ENCODE data around the gene WNT5B. TPM values are rescaled to one million over a fixed set of nuclear protein-coding genes. Genes with fewer than 3 reads are reported as not detected.
"Not testable (repeated sequence)": the region's sequence is repeated elsewhere in the genome, so short reads cannot be mapped to it uniquely, and the experiment has no call there.

WNT5B gene
- total RNA-seq, 1 donor from 2014 or later: 16.3 TPM

- Mint-ChIP-seq H3K4me3 (ENCODE audit: unreplicated experiment) (peak overlapping the region; percentile 94), H3K9me3 (ENCODE audit: unreplicated experiment) (peaks cover 25% of the 10 kb centered on the region), H3K4me1 (ENCODE audit: low read depth, unreplicated experiment) (peaks cover 22% of the 10 kb centered on the region), H3K27ac (ENCODE audit: unreplicated experiment) (peak overlapping the region; percentile 99), H3K27me3 (ENCODE audit: unreplicated experiment) (peaks cover 23% of the 10 kb centered on the region), H3K36me3 (ENCODE audit: unreplicated experiment) (peaks cover 8% of the 10 kb centered on the region)
- TF ChIP-seq, protein P1, sequence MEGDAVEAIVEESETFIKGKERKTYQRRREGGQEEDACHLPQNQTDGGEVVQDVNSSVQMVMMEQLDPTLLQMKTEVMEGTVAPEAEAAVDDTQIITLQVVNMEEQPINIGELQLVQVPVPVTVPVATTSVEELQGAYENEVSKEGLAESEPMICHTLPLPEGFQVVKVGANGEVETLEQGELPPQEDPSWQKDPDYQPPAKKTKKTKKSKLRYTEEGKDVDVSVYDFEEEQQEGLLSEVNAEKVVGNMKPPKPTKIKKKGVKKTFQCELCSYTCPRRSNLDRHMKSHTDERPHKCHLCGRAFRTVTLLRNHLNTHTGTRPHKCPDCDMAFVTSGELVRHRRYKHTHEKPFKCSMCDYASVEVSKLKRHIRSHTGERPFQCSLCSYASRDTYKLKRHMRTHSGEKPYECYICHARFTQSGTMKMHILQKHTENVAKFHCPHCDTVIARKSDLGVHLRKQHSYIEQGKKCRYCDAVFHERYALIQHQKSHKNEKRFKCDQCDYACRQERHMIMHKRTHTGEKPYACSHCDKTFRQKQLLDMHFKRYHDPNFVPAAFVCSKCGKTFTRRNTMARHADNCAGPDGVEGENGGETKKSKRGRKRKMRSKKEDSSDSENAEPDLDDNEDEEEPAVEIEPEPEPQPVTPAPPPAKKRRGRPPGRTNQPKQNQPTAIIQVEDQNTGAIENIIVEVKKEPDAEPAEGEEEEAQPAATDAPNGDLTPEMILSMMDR (IDR thresholded peaks at IDR 0.05; ENCODE audit: partially characterized antibody, unreplicated experiment): no peak
- no peak for DNase-seq
These were observed 33.2 kb upstream of the WNT5B start for GRCh38 chr12:1595690-1596347.

- H3K9me3 Mint-ChIP-seq (ENCODE audit: unreplicated experiment): peaks cover 10% of the 10 kb centered on the region
- no peaks in the 10 kb centered on the region for H3K36me3 Mint-ChIP-seq (ENCODE audit: unreplicated experiment)
- H3K4me1 Mint-ChIP-seq (ENCODE audit: low read depth, unreplicated experiment): peaks cover 11% of the 10 kb centered on the region
- no peak overlapping the region for H3K27ac Mint-ChIP-seq (ENCODE audit: unreplicated experiment)
- peaks cover 8% of the 10 kb centered on the region for H3K27me3 Mint-ChIP-seq (ENCODE audit: unreplicated experiment)
- TF ChIP-seq, protein P1 (IDR thresholded peaks at IDR 0.05; ENCODE audit: partially characterized antibody, unreplicated experiment): no peak
- DNase-seq: no peak
- H3K4me3 Mint-ChIP-seq (ENCODE audit: unreplicated experiment): no peak overlapping the region
These were observed 30.3 kb upstream of the WNT5B start for GRCh38 chr12:1598757-1599156.

DNA sequence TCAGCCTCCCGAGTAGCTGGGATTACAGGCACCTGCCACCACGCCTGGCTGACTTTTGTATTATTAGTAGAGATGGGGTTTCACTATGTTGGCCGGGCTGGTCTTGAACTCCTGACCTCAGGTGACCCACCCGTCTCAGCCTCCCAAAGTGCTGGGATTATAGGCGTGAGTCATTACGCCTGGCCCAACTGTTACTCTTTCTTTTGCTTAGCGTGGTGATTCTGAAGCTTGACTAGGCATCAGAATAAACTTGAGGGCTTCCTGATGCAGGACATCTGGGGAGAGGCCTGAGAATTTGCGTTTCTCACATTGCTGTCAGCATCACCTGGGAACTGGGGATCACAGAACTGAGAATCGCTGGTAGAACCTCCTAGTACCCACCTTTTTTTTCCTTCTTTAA lies 26.3 kb upstream of the WNT5B start:
- H3K27me3 Mint-ChIP-seq (ENCODE audit: unreplicated experiment); H3K4me3 Mint-ChIP-seq (ENCODE audit: unreplicated experiment); H3K36me3 Mint-ChIP-seq (ENCODE audit: unreplicated experiment); DNase-seq; H3K27ac Mint-ChIP-seq (ENCODE audit: unreplicated experiment); H3K9me3 Mint-ChIP-seq (ENCODE audit: unreplicated experiment): not testable (repeated sequence)
- peaks cover 15% of the 10 kb centered on the region for H3K4me1 Mint-ChIP-seq (ENCODE audit: low read depth, unreplicated experiment)

GRCh38 chr12:1603269-1603993 lies 25.6 kb upstream of the WNT5B start:
- Mint-ChIP-seq H3K27ac (ENCODE audit: unreplicated experiment) (no peak overlapping the region), H3K36me3 (ENCODE audit: unreplicated experiment) (no peaks in the 10 kb centered on the region), H3K9me3 (ENCODE audit: unreplicated experiment) (peaks cover under 1% of the 10 kb centered on the region), H3K27me3 (ENCODE audit: unreplicated experiment) (peaks cover 1% of the 10 kb centered on the region), H3K4me3 (ENCODE audit: unreplicated experiment) (no peak overlapping the region), H3K4me1 (ENCODE audit: low read depth, unreplicated experiment) (peaks cover 15% of the 10 kb centered on the region)
- DNase-seq: no peak
- TF ChIP-seq, protein P1 (IDR thresholded peaks at IDR 0.05; ENCODE audit: partially characterized antibody, unreplicated experiment): no peak

DNA sequence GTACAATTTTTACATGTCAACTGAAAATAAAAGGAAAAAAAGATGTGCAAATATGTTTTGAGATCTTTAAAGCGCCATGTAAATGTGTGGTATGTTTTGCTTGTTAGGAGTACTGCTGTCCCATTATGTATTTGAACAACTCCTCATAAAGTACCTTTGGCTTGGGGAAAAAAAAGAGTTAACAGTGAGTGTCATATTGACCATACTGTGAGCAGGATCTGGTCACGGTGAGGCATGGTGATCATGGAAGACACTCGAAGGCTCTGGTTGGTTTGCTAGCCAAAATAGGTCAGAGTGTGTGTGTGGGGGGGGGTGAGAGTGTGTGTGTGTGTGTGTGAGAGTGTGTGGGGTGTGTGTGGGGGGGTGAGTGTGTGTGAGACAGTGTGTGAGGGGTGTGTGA lies 24.6 kb upstream of the WNT5B start:
- H3K36me3 Mint-ChIP-seq (ENCODE audit: unreplicated experiment): no peaks in the 10 kb centered on the region
- H3K9me3 Mint-ChIP-seq (ENCODE audit: unreplicated experiment): peaks cover 2% of the 10 kb centered on the region
- H3K4me3 Mint-ChIP-seq (ENCODE audit: unreplicated experiment): peak overlapping the region; percentile 24
- H3K27ac Mint-ChIP-seq (ENCODE audit: unreplicated experiment): no peak overlapping the region
- peaks cover 17% of the 10 kb centered on the region for H3K4me1 Mint-ChIP-seq (ENCODE audit: low read depth, unreplicated experiment)
- peaks cover 1% of the 10 kb centered on the region for H3K27me3 Mint-ChIP-seq (ENCODE audit: unreplicated experiment)
- TF ChIP-seq, protein P1 (IDR thresholded peaks at IDR 0.05; ENCODE audit: partially characterized antibody, unreplicated experiment): no peak
- DNase-seq: no peak

All from glutamatergic neuron (in vitro differentiated cells).